GM23338 (cell line): ENCODE results near the gene DYSF. TPM values are rescaled to one million over a fixed set of nuclear protein-coding genes. Genes with fewer than 3 reads are reported as not detected.
A peak's percentile ranks its signal among the peaks of the same experiment; 100 is the strongest.

ENCODE experiments used
- ATAC-seq: fragments of 200-7000 bp; cut with Tn5 transposase; 3 replicates; pipeline ENCODE4 v1.9.1; 2020
- DNase-seq: peaks from one replicate; pipeline ENCODE4 v3.0.0-alpha.2; 2015; ENCODE audit warnings: low spot score
- H2AFZ ChIP-seq: fragments of 200-600 bp; sonication (generic); 2 replicates; pipeline ENCODE4 v1.8.0; 2016; ENCODE audit warnings: antibody characterized with exemption, mild to moderate bottlenecking, moderate library complexity
- H3F3A ChIP-seq: fragments of 200-600 bp; sonication (generic); replicated peaks from 2 replicates; pipeline ENCODE4 v1.8.0; 2017; ENCODE audit warnings: antibody characterized with exemption, mixed run types, low read depth
- H3K27ac ChIP-seq: fragments of 200-600 bp; sonication (generic); 2 replicates; pipeline ENCODE4 v1.6.1; 2016; ENCODE audit warnings: low read depth
- H3K27me3 ChIP-seq: fragments of 200-600 bp; sonication (generic); 2 replicates; pipeline ENCODE4 v1.8.0; 2016; ENCODE audit warnings: mild to moderate bottlenecking, mixed run types, moderate library complexity; ENCODE audit not compliant: insufficient read depth
- H3K36me3 ChIP-seq: fragments of 200-600 bp; sonication (generic); 2 replicates; pipeline ENCODE4 v1.8.0; 2016; ENCODE audit warnings: mild to moderate bottlenecking; ENCODE audit not compliant: insufficient read depth
- H3K4me1 ChIP-seq: fragments of 200-600 bp; sonication (generic); 2 replicates; pipeline ENCODE4 v1.8.0; 2016; ENCODE audit warnings: mild to moderate bottlenecking, moderate library complexity; ENCODE audit not compliant: insufficient read depth
- H3K4me2 ChIP-seq: fragments of 200-600 bp; sonication (generic); 2 replicates; pipeline ENCODE4 v1.7.1; 2017; ENCODE audit warnings: mixed run types
- H3K4me3 ChIP-seq: fragments of 200-600 bp; sonication (generic); 2 replicates; pipeline ENCODE4 v1.6.1; 2016; ENCODE audit warnings: mixed run types
- H3K79me2 ChIP-seq: fragments of 200-600 bp; sonication (generic); replicated peaks from 2 replicates; pipeline ENCODE4 v1.8.0; 2017; ENCODE audit warnings: mild to moderate bottlenecking; ENCODE audit not compliant: insufficient read depth
- H3K9me2 ChIP-seq: fragments of 200-600 bp; sonication (generic); 2 replicates; pipeline ENCODE4 v1.8.0; 2017; ENCODE audit not compliant: insufficient read depth
- H4K20me1 ChIP-seq: fragments of 200-600 bp; sonication (generic); replicated peaks from 2 replicates; pipeline ENCODE4 v1.8.0; 2017; ENCODE audit warnings: mild to moderate bottlenecking; ENCODE audit not compliant: insufficient read depth
- H3K27ac Mint-ChIP-seq: 2 replicates; pipeline ENCODE4 v1.8.0; 2020; ENCODE audit warnings: inconsistent platforms, mild to moderate bottlenecking, moderate library complexity, mixed read lengths
- H3K27me3 Mint-ChIP-seq: 3 replicates; pipeline ENCODE4 v1.8.0; 2022; ENCODE audit warnings: low read depth, mild to moderate bottlenecking, moderate library complexity, mixed read lengths, inconsistent platforms; ENCODE audit not compliant: insufficient read depth, poor library complexity
- H3K36me3 Mint-ChIP-seq: 3 replicates; pipeline ENCODE4 v1.8.0; 2021; ENCODE audit warnings: low read depth, mild to moderate bottlenecking, inconsistent platforms, moderate library complexity, mixed read lengths
- H3K4me1 Mint-ChIP-seq: 3 replicates; pipeline ENCODE4 v1.8.0; 2020; ENCODE audit warnings: mild to moderate bottlenecking, inconsistent platforms, mixed read lengths
- H3K4me3 Mint-ChIP-seq: 3 replicates; pipeline ENCODE4 v1.8.0; 2021; ENCODE audit warnings: moderate library complexity, mild to moderate bottlenecking, inconsistent platforms, mixed read lengths
- H3K9me3 Mint-ChIP-seq: 3 replicates; pipeline ENCODE4 v1.8.0; 2020; ENCODE audit warnings: moderate library complexity, mild to moderate bottlenecking, inconsistent platforms, mixed read lengths
- CREB1 ChIP-seq: fragments of 250-450 bp; sonication (Bioruptor Pico); IDR thresholded peaks from 2 replicates; pipeline ENCODE4 v1.5.0; 2020; ENCODE audit warnings: low read depth, mild to moderate bottlenecking, moderate library complexity
- EZH2 ChIP-seq: fragments of 200-600 bp; sonication (generic); IDR thresholded peaks from one replicate; pipeline ENCODE4 v1.8.0; 2017; ENCODE audit warnings: antibody characterized with exemption, mild to moderate bottlenecking, low read depth; ENCODE audit not compliant: unreplicated experiment
- EZH2phosphoT487 ChIP-seq: fragments of 200-600 bp; sonication (generic); IDR thresholded peaks from one replicate; pipeline ENCODE4 v1.8.1; 2018; ENCODE audit warnings: antibody characterized with exemption; ENCODE audit not compliant: unreplicated experiment
- JUNB ChIP-seq: IDR thresholded peaks from one replicate; pipeline ENCODE4 v1.6.1; 2016; ENCODE audit warnings: antibody characterized with exemption; ENCODE audit not compliant: unreplicated experiment
- NANOG ChIP-seq: IDR thresholded peaks from 2 replicates; pipeline ENCODE4 v1.6.1; 2016; ENCODE audit warnings: antibody characterized with exemption, borderline replicate concordance
- POLR2AphosphoS5 ChIP-seq: IDR thresholded peaks from 2 replicates; pipeline ENCODE4 v1.6.1; 2016; ENCODE audit warnings: antibody characterized with exemption, low read depth
- STAT1 ChIP-seq: IDR thresholded peaks from one replicate; pipeline ENCODE4 v1.6.1; 2016; ENCODE audit warnings: antibody characterized with exemption; ENCODE audit not compliant: unreplicated experiment
- ZNF114 ChIP-seq: fragments of 250-450 bp; sonication (Bioruptor Pico); IDR thresholded peaks from 2 replicates; pipeline ENCODE4 v1.5.0; 2020; ENCODE audit warnings: mild to moderate bottlenecking, moderate library complexity
- ZNF331 ChIP-seq: fragments of 250-450 bp; sonication (Bioruptor Pico); IDR thresholded peaks from 2 replicates; pipeline ENCODE4 v1.5.0; 2020; ENCODE audit warnings: low read depth, mild to moderate bottlenecking, moderate library complexity
- polyA plus RNA-seq: library from polyadenylated mRNA; unstranded; fragments of >200 nt; fragmentation: Nextera tagmentation; extraction: Ambion mirVana; gene quantifications from 2 replicates; pipeline ENCODE4 v1.2.1, GENCODE V29; 2016
- total RNA-seq: library from RNA; depleted of rRNA; stranded (reverse); fragments of >200 nt; shearing (Covaris generic); gene quantifications from 2 replicates; pipeline ENCODE4 v1.2.3, GENCODE V29; 2014
- TF ChIP-seq, protein P1 (sequence below), 2 experiments: fragments of 200-600 bp in 1 of 2; sonication (generic) in 1 of 2; conservative IDR thresholded peaks; 2 replicates each; pipeline versions ENCODE4 v1.5.1 to v1.6.1; 2016 to 2017; ENCODE audit warnings: antibody characterized with exemption in 2 of 2, low read depth in 2 of 2, mild to moderate bottlenecking in 2 of 2, moderate library complexity in 1 of 2
- TF ChIP-seq, protein P2 (sequence below): IDR thresholded peaks from 2 replicates; pipeline ENCODE4 v1.6.1; 2016; ENCODE audit warnings: antibody characterized with exemption
- TF ChIP-seq, protein P3 (sequence below): fragments of 250-450 bp; sonication (Bioruptor Pico); IDR thresholded peaks from 2 replicates; pipeline ENCODE4 v1.5.0; 2020; ENCODE audit warnings: mild to moderate bottlenecking, moderate library complexity

DYSF gene
- total and polyA plus RNA-seq, 2 experiments from 2014 or later: 7.3 to 21.3 TPM

DNA sequence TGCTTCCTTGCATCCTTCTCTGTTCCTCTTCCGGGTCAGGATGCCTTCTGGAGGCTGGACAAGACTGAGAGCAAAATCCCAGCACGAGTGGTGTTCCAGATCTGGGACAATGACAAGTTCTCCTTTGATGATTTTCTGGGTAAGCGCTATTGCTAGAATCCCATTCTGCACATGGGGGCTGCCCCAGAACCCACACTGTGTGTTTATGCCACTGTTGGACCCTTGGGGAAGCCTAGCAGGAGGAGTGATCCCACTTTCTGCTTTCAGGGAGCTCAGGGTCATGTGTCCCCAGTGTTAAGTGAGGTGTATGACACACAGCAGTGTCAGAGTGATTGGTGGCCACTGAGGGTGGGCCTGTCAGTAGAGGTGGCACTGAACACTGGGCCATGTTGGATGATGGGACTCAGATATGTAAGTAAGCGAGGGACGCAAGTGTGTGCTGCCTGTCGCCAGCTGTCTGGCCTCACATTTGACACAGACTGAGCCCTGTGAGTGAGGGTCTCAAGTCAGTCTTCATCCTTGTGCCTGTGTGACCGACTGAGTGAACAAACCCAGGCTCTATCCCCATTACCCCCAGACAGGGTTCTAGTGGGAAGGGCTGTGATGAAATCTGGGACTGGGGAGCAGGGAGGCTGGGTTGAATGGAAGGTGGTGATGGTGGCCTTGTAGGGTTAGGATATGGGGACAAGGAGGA is 220.9 kb downstream of the DYSF start:
- DNase-seq: no peak
- ATAC-seq: no peak
- H3K4me1 Mint-ChIP-seq: peaks cover 4% of the 10 kb centered on the region; the same call in 1 of the 3 replicates
- H4K20me1 ChIP-seq: no peaks in the 10 kb centered on the region
- H3K27me3 ChIP-seq: no peaks in the 10 kb centered on the region
- no peaks in the 10 kb centered on the region for H3K9me2 ChIP-seq
- H3K27ac Mint-ChIP-seq: no peak overlapping the region
- no peaks in the 10 kb centered on the region for H3F3A ChIP-seq
- H3K4me3 Mint-ChIP-seq: no peak overlapping the region
- no peak overlapping the region for H3K4me2 ChIP-seq
- no peak for TF ChIP-seq CREB1
- TF ChIP-seq EZH2phosphoT487: no peak
- no peaks in the 10 kb centered on the region for H3K36me3 ChIP-seq
- H3K27me3 Mint-ChIP-seq: peaks cover under 1% of the 10 kb centered on the region
- H3K79me2 ChIP-seq: no peaks in the 10 kb centered on the region
- no peaks in the 10 kb centered on the region for H3K4me1 ChIP-seq
- no peak overlapping the region for H3K4me3 ChIP-seq
- 0 out of 3 replicates have a peak, but pooled peaks cover 8% of the 10 kb centered on the region for H3K36me3 Mint-ChIP-seq
- no peak overlapping the region for H3K27ac ChIP-seq
- no peak overlapping the region for H2AFZ ChIP-seq
- H3K9me3 Mint-ChIP-seq: no peaks in the 10 kb centered on the region

DNA sequence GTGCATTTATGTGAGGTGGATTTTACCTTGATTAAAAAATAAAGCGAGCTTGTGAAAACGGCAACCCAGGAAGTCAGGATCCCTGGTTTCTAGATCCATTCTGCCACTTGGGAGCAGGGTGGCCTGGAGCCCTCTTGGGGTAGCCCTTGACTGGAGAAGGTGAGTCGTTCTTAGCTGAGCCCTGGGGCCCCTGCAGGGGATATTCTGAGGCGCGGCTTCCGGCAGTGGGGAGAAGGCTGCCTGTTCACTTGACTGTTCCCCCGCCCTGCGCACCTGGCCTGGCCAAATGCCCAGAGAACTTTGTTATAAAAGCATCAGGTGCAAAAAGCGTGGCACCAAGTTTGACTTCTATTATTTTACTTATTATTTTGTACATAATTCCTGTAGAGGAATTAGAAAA is 221.9 kb downstream of the DYSF start:
- Histone ChIP-seq H3K36me3 (no peaks in the 10 kb centered on the region), H3K4me3 (no peak overlapping the region), H3K79me2 (no peaks in the 10 kb centered on the region), H3K27ac (no peak overlapping the region), H3K27me3 (no peaks in the 10 kb centered on the region), H3K9me2 (no peaks in the 10 kb centered on the region), H4K20me1 (no peaks in the 10 kb centered on the region), H3K4me1 (no peaks in the 10 kb centered on the region), H2AFZ (no peak overlapping the region), H3F3A (no peaks in the 10 kb centered on the region), H3K4me2 (no peak overlapping the region)
- ATAC-seq (peak; percentile 59), DNase-seq (no peak)
- Mint-ChIP-seq H3K27me3 (peaks cover 3% of the 10 kb centered on the region), H3K4me3 (no peak overlapping the region), H3K36me3 (no peaks in the 10 kb centered on the region), H3K9me3 (no peaks in the 10 kb centered on the region), H3K4me1 (peaks cover 4% of the 10 kb centered on the region; the same call in 1 of the 3 replicates), H3K27ac (no peak overlapping the region)
- TF ChIP-seq NANOG (no peak), POLR2AphosphoS5 (no peak), ZNF331 (CRISPR knock-in tag) (no peak), STAT1 (no peak), ZNF114 (CRISPR knock-in tag) (no peak), JUNB (no peak), EZH2phosphoT487 (no peak), EZH2 (no peak), CREB1 (no peak)
- TF ChIP-seq, protein P1, sequence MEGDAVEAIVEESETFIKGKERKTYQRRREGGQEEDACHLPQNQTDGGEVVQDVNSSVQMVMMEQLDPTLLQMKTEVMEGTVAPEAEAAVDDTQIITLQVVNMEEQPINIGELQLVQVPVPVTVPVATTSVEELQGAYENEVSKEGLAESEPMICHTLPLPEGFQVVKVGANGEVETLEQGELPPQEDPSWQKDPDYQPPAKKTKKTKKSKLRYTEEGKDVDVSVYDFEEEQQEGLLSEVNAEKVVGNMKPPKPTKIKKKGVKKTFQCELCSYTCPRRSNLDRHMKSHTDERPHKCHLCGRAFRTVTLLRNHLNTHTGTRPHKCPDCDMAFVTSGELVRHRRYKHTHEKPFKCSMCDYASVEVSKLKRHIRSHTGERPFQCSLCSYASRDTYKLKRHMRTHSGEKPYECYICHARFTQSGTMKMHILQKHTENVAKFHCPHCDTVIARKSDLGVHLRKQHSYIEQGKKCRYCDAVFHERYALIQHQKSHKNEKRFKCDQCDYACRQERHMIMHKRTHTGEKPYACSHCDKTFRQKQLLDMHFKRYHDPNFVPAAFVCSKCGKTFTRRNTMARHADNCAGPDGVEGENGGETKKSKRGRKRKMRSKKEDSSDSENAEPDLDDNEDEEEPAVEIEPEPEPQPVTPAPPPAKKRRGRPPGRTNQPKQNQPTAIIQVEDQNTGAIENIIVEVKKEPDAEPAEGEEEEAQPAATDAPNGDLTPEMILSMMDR (conservative IDR thresholded peaks at IDR 0.05; ENCODE audit: low read depth in 2 of 2): no peak
- TF ChIP-seq, protein P2, sequence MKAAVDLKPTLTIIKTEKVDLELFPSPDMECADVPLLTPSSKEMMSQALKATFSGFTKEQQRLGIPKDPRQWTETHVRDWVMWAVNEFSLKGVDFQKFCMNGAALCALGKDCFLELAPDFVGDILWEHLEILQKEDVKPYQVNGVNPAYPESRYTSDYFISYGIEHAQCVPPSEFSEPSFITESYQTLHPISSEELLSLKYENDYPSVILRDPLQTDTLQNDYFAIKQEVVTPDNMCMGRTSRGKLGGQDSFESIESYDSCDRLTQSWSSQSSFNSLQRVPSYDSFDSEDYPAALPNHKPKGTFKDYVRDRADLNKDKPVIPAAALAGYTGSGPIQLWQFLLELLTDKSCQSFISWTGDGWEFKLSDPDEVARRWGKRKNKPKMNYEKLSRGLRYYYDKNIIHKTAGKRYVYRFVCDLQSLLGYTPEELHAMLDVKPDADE: no peak
- TF ChIP-seq, protein P3, sequence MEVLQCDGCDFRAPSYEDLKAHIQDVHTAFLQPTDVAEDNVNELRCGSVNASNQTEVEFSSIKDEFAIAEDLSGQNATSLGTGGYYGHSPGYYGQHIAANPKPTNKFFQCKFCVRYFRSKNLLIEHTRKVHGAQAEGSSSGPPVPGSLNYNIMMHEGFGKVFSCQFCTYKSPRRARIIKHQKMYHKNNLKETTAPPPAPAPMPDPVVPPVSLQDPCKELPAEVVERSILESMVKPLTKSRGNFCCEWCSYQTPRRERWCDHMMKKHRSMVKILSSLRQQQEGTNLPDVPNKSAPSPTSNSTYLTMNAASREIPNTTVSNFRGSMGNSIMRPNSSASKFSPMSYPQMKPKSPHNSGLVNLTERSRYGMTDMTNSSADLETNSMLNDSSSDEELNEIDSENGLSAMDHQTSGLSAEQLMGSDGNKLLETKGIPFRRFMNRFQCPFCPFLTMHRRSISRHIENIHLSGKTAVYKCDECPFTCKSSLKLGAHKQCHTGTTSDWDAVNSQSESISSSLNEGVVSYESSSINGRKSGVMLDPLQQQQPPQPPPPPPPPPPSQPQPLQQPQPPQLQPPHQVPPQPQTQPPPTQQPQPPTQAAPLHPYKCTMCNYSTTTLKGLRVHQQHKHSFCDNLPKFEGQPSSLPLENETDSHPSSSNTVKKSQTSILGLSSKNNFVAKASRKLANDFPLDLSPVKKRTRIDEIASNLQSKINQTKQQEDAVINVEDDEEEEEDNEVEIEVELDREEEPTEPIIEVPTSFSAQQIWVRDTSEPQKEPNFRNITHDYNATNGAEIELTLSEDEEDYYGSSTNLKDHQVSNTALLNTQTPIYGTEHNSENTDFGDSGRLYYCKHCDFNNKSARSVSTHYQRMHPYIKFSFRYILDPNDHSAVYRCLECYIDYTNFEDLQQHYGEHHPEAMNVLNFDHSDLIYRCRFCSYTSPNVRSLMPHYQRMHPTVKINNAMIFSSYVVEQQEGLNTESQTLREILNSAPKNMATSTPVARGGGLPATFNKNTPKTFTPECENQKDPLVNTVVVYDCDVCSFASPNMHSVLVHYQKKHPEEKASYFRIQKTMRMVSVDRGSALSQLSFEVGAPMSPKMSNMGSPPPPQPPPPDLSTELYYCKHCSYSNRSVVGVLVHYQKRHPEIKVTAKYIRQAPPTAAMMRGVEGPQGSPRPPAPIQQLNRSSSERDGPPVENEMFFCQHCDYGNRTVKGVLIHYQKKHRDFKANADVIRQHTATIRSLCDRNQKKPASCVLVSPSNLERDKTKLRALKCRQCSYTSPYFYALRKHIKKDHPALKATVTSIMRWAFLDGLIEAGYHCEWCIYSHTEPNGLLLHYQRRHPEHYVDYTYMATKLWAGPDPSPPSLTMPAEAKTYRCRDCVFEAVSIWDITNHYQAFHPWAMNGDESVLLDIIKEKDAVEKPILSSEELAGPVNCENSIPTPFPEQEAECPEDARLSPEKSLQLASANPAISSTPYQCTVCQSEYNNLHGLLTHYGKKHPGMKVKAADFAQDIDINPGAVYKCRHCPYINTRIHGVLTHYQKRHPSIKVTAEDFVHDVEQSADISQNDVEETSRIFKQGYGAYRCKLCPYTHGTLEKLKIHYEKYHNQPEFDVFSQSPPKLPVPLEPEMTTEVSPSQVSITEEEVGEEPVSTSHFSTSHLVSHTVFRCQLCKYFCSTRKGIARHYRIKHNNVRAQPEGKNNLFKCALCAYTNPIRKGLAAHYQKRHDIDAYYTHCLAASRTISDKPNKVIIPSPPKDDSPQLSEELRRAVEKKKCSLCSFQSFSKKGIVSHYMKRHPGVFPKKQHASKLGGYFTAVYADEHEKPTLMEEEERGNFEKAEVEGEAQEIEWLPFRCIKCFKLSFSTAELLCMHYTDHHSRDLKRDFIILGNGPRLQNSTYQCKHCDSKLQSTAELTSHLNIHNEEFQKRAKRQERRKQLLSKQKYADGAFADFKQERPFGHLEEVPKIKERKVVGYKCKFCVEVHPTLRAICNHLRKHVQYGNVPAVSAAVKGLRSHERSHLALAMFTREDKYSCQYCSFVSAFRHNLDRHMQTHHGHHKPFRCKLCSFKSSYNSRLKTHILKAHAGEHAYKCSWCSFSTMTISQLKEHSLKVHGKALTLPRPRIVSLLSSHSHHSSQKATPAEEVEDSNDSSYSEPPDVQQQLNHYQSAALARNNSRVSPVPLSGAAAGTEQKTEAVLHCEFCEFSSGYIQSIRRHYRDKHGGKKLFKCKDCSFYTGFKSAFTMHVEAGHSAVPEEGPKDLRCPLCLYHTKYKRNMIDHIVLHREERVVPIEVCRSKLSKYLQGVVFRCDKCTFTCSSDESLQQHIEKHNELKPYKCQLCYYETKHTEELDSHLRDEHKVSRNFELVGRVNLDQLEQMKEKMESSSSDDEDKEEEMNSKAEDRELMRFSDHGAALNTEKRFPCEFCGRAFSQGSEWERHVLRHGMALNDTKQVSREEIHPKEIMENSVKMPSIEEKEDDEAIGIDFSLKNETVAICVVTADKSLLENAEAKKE (CRISPR knock-in tag): no peak
